DOHH2 (cell line): Measurements from ENCODE around the gene FBXW2.

Experiments
- H3F3A ChIP-seq: fragments of 200-600 bp; sonication (generic), shearing (Covaris generic); 2 replicates; pipeline ENCODE4 v1.6.0; 2016; ENCODE audit warnings: antibody characterized with exemption, mild to moderate bottlenecking; ENCODE audit not compliant: control insufficient read depth, insufficient read depth
- H3K27ac ChIP-seq: fragments of 200-600 bp; sonication (generic); 2 replicates; pipeline ENCODE4 v1.5.1; 2014; ENCODE audit warnings: low read depth, mild to moderate bottlenecking, low read length, moderate library complexity
- H3K27me3 ChIP-seq: fragments of 200-600 bp; sonication (generic); 2 replicates; pipeline ENCODE4 v1.6.1; 2014; ENCODE audit warnings: mild to moderate bottlenecking, low read length, mixed read lengths; ENCODE audit not compliant: control insufficient read depth
- H3K36me3 ChIP-seq: fragments of 200-600 bp; sonication (generic); 2 replicates; pipeline ENCODE4 v1.6.1; 2014; ENCODE audit warnings: mild to moderate bottlenecking, low read length, moderate library complexity, mixed read lengths; ENCODE audit not compliant: control insufficient read depth
- H3K4me1 ChIP-seq: fragments of 200-600 bp; sonication (generic); 2 replicates; pipeline ENCODE4 v1.6.1; 2014; ENCODE audit warnings: mild to moderate bottlenecking, low read length, mixed read lengths; ENCODE audit not compliant: control insufficient read depth
- H3K4me2 ChIP-seq: fragments of 200-600 bp; sonication (generic); 2 replicates; pipeline ENCODE4 v1.6.0; 2014; ENCODE audit warnings: mild to moderate bottlenecking, low read length, moderate library complexity
- H3K4me3 ChIP-seq: fragments of 200-600 bp; sonication (generic); 2 replicates; pipeline ENCODE4 v1.5.1; 2014; ENCODE audit warnings: mild to moderate bottlenecking, low read length, mixed read lengths
- H3K79me2 ChIP-seq: fragments of 200-600 bp; sonication (generic); 2 replicates; pipeline ENCODE4 v1.6.1; 2014; ENCODE audit warnings: mild to moderate bottlenecking, low read length, mixed read lengths; ENCODE audit not compliant: control insufficient read depth
- H3K9me2 ChIP-seq: fragments of 200-600 bp; sonication (generic); replicated peaks from 2 replicates; pipeline ENCODE4 v1.6.1; 2014; ENCODE audit warnings: mild to moderate bottlenecking, low read length, mixed read lengths; ENCODE audit not compliant: control insufficient read depth
- H3K9me3 ChIP-seq: fragments of 200-600 bp; sonication (generic); 2 replicates; pipeline ENCODE4 v1.6.1; 2014; ENCODE audit warnings: antibody characterized with exemption, low read length, mixed read lengths; ENCODE audit not compliant: control insufficient read depth, insufficient read depth
- H4K20me1 ChIP-seq: fragments of 200-600 bp; sonication (generic); 2 replicates; pipeline ENCODE4 v1.6.0; 2014; ENCODE audit warnings: low read depth, mild to moderate bottlenecking, antibody characterized with exemption, low read length, moderate library complexity; ENCODE audit not compliant: control insufficient read depth, insufficient read depth
- CTCF ChIP-seq: fragments of 200-600 bp; sonication (generic); IDR thresholded peaks from one replicate; pipeline ENCODE4 v1.5.1; 2014; ENCODE audit warnings: antibody characterized with exemption, mild to moderate bottlenecking, low read depth, low read length; ENCODE audit not compliant: poor library complexity, severe bottlenecking
- EZH2phosphoT487 ChIP-seq: fragments of 200-600 bp; sonication (generic); IDR thresholded peaks from 2 replicates; pipeline ENCODE4 v1.6.1; 2017; ENCODE audit warnings: borderline replicate concordance, mild to moderate bottlenecking, antibody characterized with exemption, low read length, moderate library complexity, mixed read lengths

Gene FBXW2

GRCh38 chr9:120777229-120777628 lies 16.0 kb downstream of the FBXW2 start:
- no peaks in the 10 kb centered on the region for H3K27me3 ChIP-seq
- no peak overlapping the region for H3K27ac ChIP-seq
- TF ChIP-seq CTCF (no peak), EZH2phosphoT487 (no peak)
- no peaks in the 10 kb centered on the region for H3K4me1 ChIP-seq
- H3K4me2 ChIP-seq = no peak overlapping the region
- H3K79me2 ChIP-seq = peaks cover 39% of the 10 kb centered on the region
- no peak overlapping the region for H3K4me3 ChIP-seq
- H3K9me3 ChIP-seq = no peaks in the 10 kb centered on the region
- peaks cover 79% of the 10 kb centered on the region for H3K36me3 ChIP-seq
- H3F3A ChIP-seq = no peaks in the 10 kb centered on the region
- H4K20me1 ChIP-seq = no peaks in the 10 kb centered on the region
- no peaks in the 10 kb centered on the region for H3K9me2 ChIP-seq

- Histone ChIP-seq H3K27ac (no peak overlapping the region), H3K4me3 (no peak overlapping the region), H3K36me3 (peaks cover 82% of the 10 kb centered on the region), H3K9me3 (no peaks in the 10 kb centered on the region), H3K27me3 (no peaks in the 10 kb centered on the region), H3K9me2 (no peaks in the 10 kb centered on the region), H3K4me1 (no peaks in the 10 kb centered on the region), H3F3A (no peaks in the 10 kb centered on the region), H3K4me2 (no peak overlapping the region), H3K79me2 (peaks cover 35% of the 10 kb centered on the region), H4K20me1 (no peaks in the 10 kb centered on the region)
- TF ChIP-seq EZH2phosphoT487 (no peak), CTCF (no peak)
These were observed 16.4 kb downstream of the FBXW2 start for GRCh38 chr9:120776788-120777187.

DNA sequence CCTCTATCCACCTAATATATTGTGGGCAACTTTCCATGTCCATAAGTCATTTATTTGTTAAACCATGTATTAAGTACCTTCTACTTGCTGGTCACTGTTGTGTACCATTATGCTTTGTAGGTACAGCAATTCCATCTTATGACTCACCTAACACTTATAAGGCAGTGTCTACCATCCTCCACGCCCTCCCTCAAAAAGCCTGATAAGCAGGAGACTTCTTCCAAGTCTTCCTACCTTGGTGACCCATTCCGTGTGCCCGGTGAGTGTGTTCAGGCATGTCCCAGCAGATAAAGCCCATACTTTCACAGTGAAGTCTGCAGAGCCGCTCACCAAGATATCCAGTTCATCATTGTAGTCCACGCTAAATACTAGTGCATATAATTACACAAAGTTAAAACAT lies 17.4 kb downstream of the FBXW2 start:
- no peak overlapping the region for H3K27ac ChIP-seq
- peaks cover 87% of the 10 kb centered on the region for H3K36me3 ChIP-seq
- H3K9me3 ChIP-seq = no peaks in the 10 kb centered on the region
- TF ChIP-seq CTCF (no peak), EZH2phosphoT487 (no peak)
- H3K4me3 ChIP-seq = no peak overlapping the region
- H3K4me1 ChIP-seq = no peaks in the 10 kb centered on the region
- H4K20me1 ChIP-seq = no peaks in the 10 kb centered on the region
- no peaks in the 10 kb centered on the region for H3K9me2 ChIP-seq
- no peaks in the 10 kb centered on the region for H3K27me3 ChIP-seq
- no peak overlapping the region for H3K4me2 ChIP-seq
- peaks cover 26% of the 10 kb centered on the region for H3K79me2 ChIP-seq
- H3F3A ChIP-seq = no peaks in the 10 kb centered on the region

GRCh38 chr9:120774719-120775118 lies 18.5 kb downstream of the FBXW2 start:
- TF ChIP-seq CTCF (no peak), EZH2phosphoT487 (no peak)
- no peaks in the 10 kb centered on the region for H3K4me1 ChIP-seq
- no peaks in the 10 kb centered on the region for H3K9me3 ChIP-seq
- H3K9me2 ChIP-seq = no peaks in the 10 kb centered on the region
- H3K4me2 ChIP-seq = no peak overlapping the region
- H3K27me3 ChIP-seq = no peaks in the 10 kb centered on the region
- no peaks in the 10 kb centered on the region for H3F3A ChIP-seq
- peaks cover 91% of the 10 kb centered on the region for H3K36me3 ChIP-seq
- H3K27ac ChIP-seq = no peak overlapping the region
- peaks cover 18% of the 10 kb centered on the region for H3K79me2 ChIP-seq
- H3K4me3 ChIP-seq = no peak overlapping the region
- no peaks in the 10 kb centered on the region for H4K20me1 ChIP-seq
